NCI-H1694 treated with DMSO at 0.1 percent for 48 hours (cell line): ENCODE results near the gene HSPBP1.

Experiments
- DNase-seq: peaks from one replicate; lab custom pipeline; 2025; lab: John Stamatoyannopoulos, UW

HSPBP1 gene

DNA sequence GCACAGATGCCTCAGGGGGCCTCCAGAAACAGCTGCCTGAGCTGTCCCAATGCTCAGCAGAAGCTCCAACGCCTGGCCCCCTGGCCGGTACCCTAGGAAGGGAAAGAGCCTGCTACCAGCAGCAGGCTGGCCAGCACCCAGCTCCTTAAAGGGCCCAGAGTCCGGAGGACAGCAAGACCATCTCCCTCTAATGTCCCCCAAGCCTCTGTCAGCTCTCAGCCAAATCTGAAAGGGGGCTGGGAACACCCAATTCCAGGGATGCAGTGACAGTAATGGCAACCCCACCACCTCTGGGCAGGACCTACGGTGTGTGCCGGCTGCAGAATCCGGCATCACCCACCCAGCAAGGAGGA lies 25.3 kb downstream of the HSPBP1 start:
- DNase-seq, result no peak

DNA sequence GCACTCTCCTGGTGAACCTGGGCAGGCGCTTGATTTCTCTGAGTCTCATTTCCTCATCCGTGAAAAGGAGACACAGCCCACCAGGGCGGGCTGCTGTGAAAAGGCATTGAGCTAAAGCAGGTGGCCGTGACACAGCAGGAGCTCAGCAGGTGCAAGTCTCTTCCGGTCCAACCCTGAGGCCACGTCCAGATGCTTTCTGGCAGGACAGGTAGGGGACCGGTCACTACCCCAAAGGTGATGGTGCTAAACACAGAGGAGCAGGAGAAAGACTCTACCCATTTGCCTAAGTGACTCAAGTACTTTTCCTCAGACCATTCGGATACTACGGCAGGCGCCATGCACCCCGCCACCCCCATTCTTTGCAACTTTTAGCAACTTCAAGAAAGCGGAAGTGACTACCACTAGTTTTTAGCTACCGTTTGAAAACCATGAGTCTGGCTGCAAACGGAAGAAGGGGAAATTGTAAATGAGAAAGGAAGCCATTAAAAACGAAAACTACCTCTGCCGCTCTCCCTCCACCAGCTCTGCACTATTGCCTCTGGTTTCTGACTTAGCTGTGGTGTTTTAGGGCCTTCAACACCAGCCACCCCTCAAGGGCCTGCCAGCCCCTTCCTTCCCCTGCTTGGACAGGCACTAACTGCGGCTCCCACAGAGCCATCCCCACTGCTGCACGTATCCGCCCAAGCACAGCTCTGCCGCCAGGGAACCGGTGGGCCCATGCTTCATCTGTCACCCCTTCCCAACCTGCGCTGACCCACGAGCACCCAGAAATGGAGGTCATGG lies 25.9 kb downstream of the HSPBP1 start:
- DNase-seq, result peak; percentile 2

DNA sequence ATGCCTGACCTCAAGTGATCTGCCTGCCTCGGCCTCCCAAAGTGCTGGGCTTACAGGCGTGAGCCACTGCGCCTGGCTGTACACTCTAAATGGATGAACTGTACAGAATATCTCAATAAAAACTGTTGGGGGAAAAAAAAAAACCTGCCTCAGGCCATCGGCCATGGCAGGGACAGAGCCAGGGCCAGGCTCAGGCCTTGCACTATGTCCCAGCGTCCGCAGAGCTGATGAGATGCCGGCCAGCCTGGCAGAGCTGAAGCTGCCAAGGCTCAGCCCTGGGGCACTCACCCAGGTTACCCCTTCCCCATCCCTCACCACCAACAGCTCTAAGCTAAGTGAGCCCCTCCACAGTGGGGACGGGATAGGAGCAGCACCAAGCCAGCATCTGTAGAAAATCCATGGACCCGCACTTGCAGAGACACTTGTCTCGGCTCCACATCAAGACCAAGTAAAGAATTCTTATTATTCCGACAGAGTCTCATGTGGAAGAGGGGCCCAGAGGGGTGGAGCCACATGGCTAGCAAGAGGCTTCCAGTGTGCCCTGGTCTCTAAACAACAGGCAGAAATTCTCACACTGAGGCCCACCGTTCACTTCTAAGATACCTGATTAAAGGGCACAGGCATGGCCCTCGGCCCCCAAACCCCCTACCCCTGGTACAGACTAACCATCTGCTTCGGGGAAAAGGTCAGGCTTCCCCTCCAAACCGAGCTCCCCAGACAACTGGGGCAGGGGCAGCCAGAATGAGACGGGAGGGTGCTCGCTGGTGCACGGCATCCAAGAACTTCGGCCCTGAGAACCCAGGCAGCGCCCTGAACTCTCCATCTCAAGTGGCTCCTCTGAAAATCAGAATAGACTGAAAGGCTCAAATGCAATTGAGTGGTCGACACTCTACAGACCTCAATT lies 26.9 kb downstream of the HSPBP1 start:
- DNase-seq, result no peak

DNA sequence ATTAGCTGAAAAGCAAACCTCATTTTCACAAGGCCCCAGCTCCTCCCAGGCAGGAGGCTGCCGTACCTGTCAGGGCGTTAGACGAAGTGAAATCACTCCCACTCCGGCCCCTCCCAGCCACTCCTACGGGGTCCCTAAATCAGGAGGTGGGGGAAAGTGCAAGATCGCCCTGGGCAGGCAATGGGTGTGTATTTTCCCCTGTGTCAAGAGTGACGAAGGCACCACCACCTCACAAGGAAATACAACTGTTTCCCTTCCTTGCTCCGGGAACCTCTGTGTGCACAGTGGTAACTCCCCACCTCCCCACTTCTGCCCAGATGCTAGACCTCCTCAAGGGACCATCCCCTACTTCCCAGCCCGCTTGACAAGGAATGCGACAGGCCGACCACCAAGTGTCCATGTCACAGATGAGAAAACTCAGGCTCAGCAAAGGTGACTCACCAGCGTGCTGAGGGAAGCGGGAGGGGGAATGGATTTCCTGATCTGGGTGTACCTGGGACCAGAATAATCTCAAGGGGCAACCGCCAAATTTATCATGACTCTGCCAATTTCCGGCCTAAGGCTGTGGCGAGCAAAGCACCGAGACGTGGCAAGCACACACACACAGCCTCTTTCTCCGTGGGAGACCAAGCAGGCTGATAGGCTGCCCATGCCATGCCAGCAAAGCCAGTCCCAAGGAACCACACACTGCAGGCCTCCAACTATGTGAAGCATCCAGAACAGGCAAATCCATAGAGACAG lies 28.4 kb downstream of the HSPBP1 start:
- DNase-seq, result no peak

DNA sequence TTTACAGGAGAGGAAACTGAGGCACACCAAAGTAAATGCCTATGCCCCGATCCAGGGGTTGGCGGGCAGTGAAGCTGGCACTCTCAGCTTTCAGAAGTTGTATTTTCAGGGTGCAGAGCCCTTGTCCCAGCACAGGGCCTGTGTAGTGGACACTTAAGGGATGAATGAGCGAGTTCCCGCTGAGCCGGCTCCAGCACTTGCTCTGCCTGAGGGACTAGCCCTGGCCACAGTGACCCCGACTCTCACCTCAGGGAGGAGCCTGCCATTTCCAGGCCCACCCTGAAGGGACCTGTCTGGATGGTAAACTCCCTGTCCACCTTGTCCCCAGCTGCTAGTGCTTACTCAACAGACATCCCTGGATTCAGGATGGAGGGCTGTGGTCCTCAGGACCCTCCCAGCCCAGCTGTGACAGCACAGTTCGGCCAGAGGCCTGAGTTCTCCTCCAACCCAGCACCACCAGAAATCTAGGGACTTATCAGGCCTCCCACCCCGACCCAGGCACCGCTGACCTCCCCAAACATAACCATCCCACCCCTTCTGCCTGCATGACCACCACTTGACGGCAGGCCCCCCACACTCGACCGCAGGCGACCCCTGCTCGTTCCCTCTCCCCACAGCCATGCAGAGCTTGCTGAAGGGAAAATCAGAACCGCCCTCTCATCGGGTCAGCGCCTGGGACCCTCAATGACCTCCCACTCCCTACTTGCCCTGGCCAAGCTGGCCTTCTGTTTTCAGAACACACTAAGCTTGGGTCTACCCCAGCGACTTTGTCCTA lies 29.5 kb downstream of the HSPBP1 start:
- no peak for DNase-seq

DNA sequence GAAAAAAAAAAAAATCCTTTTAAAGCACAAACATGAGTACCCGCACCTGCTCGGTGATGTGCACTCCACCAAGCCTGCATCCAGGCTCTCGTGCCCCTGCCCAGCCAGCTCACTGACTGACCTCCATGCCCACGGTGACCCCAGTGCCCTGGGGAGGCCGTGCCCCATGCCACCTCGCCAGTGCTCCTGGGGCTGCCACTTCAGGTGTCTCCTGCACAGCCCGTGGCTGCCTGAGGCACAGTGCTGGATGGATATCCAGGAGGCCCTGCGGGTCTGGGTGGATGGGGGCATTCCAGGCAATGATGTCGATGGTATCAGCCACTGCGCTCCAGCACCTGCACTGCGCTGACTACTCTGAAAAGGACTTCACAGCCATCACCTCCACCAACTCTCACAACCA lies 30.1 kb downstream of the HSPBP1 start:
- DNase-seq, result no peak

DNA sequence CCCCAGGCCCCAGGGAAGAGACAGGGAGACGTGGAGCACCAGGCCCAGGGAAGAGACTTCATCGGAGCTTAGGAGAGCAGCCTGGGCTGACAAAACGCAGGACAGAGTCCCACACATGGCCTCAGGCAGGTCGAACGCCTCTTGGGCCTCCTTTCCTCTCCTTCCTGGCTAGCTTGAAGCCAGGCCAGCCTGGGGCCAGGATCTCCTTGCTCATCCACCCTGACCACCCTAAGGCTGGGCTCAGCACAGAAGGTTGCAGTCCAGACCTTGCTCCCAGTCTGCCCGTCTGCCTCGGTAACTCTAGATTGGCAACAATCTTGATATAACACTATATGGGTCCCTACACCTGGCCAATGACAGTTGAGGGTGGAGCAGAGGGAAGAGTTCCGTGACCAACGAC lies 31.2 kb downstream of the HSPBP1 start:
- DNase-seq, result no peak

DNA sequence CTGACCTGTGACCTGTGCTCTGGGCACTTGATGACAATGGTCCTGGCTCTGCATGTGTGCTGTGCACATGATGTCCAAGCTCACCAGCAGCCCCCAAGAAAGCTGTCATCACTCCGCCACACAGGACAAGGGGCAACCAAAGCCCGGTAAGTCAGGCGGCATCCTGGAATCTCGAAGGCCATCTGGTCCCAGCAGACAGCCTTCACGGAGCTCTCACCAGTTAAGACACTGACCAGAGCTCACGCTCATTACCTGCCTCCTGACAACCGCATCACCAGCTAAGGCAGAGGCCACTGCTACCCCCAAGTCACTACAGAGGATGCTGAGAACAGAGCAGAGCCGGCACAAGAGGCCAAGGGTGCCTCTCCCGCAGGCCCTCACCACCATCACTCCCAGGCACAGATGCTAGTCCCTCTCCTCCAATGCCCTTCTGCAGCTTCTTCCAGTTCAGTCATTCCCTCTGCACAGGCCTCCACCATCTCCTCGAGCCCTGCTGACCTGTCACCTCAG lies 31.7 kb downstream of the HSPBP1 start:
- no peak for DNase-seq

DNA sequence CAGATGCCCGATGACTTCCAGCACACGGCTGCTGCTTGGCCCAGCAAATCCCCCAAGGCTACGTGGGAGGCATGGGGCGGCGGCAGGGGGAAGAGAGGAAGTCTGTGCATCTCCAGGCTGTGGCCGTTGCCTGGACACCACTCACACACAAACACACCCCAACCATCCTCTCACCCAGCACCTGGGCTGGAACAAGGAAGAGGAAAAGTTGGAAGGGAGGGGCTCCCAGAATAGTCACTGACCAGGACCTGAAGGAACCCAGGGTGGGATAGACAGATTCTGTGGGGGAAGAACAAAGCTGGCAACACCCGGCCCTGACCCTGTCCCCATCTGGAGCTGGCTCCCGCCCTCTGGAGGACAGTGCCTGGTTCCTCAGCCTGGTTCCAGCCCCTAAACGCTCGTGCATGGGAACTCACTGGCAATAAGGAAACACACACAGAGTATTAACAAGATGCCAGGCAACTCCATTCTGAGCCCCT lies 32.2 kb downstream of the HSPBP1 start:
- DNase-seq, result peak; percentile 64

DNA sequence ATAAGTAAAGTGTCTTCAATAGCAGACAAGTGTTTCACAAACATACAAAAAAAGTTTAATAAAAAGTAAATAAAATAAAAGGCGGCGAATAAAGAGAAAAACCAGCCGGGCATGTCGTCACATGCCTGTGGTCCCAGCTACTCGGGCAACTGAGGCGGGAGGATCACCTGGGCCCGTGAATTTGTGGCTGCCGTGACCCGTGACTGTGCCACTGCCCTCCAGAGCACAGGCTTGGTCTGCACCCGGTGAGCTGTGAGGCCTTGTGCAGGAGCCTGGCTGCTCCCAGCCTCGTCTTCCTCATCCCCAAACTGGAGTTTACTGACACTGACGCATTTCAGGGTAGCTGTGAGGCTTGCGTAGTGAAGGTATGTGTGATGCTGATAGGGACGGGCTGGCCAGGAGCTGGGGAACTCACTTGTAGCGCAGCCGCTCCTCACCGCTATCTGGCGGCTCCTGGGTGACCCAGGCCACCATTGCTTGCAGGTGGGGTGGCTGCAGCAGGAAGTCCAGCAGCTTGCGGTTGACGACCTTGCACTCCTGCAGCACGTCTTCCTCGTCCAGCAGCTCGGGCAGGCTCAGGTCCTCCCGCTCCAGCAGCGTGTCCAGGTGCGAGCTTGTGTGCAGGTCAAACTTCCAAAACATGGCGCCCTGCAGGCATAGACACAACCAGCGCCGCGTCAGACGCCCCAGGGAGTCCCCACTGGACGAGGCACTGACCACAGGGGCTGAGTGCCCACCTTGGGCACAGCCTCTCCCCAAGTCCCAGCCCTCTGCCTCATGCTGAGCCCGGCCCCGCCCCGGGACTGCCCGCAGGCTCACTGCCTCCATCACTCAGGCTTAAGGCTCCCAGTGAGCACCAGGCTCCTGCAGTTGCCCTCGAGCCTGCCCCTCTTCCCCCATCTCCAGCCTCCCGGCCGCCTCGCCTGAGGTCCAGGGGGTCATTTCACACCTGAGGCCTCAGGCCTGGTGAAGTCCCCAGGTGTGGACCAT lies 33.2 kb downstream of the HSPBP1 start:
- DNase-seq, result no peak

DNA sequence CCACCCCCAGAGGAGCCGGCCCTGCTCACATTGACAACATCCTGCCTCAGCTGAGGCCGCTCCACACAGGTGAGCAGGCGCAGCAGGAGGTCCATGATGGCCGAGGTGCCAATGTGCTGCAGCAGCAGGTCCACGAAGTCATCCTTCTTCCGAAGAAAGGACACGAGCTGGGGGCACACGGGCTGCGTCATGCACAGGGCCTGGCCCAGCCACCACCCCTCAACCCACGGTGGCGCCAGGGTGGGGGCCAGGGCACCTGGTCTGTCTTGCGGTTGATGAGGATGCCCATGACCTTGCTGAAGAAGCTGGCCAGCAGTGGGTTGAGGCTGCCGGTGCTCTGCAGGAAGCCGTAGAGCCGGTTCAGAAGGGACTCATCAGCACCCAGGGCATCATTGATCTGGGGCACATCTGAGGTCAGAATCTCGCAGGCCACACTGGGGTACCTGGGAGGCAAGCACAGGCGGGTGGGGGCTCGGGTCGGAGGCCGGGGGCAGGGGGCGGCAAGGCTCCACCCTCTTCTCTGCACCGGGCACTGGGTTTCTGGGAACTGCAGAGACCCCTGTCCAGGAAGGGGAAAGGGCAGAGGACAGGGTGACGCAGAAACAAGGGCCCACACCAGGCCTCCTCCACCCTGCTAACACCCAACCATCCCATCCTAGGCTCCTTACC lies 34.5 kb downstream of the HSPBP1 start:
- DNase-seq, result no peak

DNA sequence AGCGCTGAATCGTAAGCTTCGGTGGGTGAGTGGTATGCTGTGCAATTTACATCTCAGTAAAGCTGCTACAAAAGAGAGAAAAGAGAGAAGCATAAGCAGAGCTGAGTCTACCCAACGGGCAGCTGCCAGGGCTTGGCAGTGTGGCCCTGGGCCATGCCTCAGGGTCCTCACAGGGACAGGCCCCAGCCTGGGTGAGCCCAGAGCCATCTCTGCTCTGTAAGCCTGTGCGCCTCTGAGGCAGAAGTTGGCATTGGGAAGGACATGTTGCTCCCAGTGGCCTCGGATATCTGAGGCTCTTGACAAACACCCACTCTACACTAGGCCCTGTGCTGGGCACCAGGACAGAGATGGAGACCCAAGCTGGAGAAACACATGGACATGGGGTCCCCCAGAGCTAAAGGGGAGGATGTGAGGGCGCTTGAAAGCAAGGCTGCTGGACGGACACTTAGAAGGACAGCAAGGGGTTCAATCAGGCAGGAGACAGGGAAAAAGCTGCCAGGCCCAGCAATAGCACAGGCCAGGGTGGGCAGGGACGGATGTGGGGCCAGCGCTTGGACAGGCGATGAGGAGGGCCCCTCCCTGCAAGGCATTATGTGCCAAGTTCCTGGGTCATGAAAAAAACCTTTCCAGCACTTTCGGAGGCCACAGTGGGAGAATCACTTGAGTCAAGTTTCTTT lies 35.8 kb downstream of the HSPBP1 start:
- DNase-seq, result no peak

DNA sequence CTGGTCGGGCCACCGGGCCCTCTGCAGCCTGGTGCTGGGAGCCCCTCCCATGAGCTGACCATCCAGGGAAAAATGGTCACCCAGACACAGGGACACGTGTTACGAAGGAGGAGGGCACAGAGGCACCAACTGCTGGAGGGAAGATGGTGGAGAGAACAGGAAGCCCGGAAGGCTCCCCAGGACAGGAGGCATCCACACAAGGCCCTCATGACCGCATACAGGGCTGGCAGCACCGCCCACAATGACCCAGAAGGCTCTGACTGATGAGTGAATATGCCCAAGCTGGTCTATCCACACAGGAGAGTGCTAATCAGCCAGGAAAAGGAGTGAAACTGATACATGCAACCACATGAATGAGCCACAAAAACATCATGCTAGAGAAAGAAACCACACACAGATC lies 37.4 kb downstream of the HSPBP1 start:
- no peak for DNase-seq

DNA sequence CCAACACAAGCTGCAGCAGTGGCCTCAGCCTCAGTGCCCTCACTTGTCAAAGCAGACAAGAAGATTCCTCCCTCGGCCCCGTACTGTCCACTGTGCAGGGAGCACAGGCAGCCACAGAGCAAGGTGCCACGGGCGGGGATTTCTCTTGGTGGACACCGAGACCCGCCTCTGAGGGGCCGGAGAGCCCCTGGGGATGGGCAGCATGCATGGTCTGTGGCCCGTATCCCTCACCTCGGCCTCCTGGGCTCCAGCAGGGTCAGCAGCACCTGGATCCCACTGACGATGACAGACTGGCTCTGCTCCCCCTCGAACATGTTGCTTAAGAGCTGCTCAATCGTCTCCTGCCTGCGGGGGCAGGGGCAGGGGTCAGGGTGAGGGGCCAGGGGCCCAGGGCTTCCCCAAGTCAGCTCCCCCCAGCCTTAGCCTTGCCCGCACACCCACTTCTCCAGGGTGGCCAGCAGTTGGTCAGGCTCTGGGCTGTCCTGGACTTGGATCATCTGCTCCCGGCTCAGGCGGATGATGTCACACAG lies 37.9 kb downstream of the HSPBP1 start:
- no peak for DNase-seq

DNA sequence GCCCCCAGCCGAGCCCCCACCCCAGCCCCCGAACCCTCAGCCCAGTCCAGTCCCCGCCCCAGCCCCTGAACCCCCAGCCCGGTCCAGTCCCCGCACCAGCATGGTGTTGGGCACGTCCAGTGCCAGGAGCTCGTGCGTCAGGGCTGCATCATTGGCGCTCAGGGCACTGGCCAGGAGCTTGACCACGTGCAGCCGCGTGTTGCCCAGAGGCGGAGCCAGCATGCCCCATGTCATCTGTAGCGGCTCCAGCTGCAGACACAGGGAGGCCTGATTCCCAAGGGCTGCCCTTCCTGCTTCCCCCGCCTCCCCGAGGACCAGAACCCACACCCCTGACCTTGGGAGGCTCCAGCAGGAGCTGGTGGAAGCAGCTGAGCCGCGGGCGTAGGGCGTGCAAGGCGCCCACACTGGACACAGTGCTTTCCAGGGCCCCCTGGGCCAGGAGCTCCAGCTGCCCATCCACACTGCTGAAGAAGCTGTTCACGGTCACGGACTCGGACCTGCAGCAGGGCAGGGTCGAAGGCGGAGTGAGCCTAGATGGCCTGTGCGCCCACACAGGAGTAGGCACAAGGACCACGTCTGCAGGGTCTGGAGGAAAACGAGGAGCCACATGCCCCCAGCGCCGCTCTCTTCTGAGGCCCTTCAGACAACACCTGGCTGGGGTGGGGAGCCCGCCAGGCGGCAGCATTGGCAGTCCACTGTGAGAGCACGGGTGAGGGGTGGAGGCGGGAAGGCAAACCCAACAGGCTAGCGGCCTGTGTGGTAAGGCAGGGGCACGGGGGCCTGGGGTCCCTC lies 38.6 kb downstream of the HSPBP1 start:
- DNase-seq, result no peak

DNA sequence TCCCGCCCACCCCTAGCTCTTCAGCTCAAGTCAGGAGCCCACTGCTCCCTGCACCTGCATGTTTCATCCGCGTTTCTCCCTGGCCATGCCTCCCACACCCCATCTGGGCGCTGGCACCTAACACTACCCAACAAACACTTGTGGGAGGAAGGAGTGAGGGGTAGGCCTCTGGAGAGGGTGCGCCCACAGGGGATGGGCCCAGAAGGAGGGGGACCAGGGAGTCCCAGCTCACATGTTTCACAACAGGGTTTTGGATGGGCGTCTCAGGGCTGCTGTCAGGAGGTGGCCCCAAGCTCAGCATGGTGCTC lies 39.2 kb downstream of the HSPBP1 start:
- DNase-seq, result no peak

DNA sequence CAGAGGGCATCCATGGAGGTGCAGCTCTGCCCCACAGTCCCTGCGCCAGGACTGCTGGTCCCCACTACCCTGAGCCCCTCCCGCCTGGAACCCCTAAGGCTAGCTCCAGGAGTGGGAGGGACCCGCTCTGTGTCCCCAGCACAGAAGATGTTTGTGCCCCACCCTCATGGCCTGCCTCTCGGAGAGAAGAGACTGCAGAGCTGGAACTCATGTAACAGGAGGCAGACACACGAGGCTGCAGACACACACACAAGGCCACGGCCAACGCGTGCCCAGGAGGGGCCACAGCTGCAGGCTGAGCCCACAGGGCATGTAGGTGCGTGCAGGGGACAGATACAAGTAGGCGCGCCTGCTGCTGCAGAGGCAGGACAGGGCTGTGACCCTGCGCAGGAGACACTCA lies 40.9 kb downstream of the HSPBP1 start:
- no peak for DNase-seq

DNA sequence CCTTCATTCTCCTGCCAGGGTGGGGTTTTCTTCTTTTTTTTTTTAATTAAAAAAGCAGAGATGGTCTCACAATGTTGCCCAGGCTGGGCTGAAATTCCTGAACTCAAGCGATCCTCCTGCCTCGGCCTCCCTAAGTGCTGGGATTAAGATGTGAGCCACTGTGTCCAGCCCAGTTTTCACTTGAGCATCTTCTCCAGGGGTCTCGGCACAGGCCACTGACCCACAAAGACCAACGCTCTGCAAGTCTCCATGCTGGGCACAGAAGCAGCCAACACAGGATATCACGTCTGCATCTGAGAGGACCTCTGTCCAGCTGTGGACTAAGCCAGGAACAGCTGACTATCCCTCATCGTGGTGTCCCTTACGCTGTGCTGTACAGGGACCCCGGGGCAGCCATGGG lies 41.9 kb downstream of the HSPBP1 start:
- no peak for DNase-seq
